Esophagus squamous epithelium (tissue), 4 donors: ENCODE results near the gene KRTAP5-5.

Source experiments
- CTCF ChIP-seq, 6 experiments: fragments of 450-650 bp in 4 of 6; fragments of 200-600 bp in 2 of 6; sonication (generic) in 2 of 6; IDR thresholded peaks; one replicate each; pipeline ENCODE4 v1.5.1; 2016 to 2019; ENCODE audit warnings: antibody characterized with exemption in 6 of 6, mild to moderate bottlenecking in 4 of 6, moderate library complexity in 4 of 6
- POLR2A ChIP-seq, 4 donors: fragments of 450-650 bp; IDR thresholded peaks; one replicate each; pipeline ENCODE4 v1.6.1; 2017; ENCODE audit warnings: antibody characterized with exemption in 4 of 4, mild to moderate bottlenecking in 4 of 4, moderate library complexity in 3 of 4

- TF ChIP-seq POLR2A (IDR thresholded peaks at IDR 0.05) = no peak
- TF ChIP-seq CTCF (IDR thresholded peaks at IDR 0.05) = no peak
Observed at GRCh38 chr11:1633864-1634263, 4.3 kb downstream of the KRTAP5-5 start.
